ENCODE measurements around the gene MSX2. TPM values are rescaled to one million over a fixed set of nuclear protein-coding genes. Genes with fewer than 3 reads are reported as not detected.

Gene MSX2
- 0.21 TPM in 1 of 2 replicates, not detected in the other for total RNA-seq

DNA sequence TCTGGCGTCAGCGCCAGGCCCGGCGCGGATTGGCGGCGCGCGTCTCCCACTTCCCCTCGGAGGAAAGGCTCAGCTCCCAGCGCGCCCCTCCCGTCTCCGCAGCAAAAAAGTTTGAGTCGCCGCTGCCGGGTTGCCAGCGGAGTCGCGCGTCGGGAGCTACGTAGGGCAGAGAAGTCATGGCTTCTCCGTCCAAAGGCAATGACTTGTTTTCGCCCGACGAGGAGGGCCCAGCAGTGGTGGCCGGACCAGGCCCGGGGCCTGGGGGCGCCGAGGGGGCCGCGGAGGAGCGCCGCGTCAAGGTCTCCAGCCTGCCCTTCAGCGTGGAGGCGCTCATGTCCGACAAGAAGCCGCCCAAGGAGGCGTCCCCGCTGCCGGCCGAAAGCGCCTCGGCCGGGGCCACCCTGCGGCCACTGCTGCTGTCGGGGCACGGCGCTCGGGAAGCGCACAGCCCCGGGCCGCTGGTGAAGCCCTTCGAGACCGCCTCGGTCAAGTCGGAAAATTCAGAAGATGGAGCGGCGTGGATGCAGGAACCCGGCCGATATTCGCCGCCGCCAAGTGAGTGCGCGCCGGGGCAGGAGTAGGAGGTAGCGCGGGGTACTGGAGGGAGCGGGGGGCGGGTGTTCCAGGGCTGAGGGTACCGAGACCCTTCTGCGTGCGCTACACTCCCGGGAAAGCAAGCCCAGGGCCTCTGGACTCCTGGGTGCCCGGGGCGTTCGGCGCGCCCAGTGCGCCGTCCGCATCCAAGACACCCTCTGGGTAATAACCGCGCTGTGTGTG, at the start of gene MSX2:
Gene MSX2, plus strand, starts transcription at position 99 of the 777 bp plus-strand sequence. Its CDS starts 78 bp downstream, at position 177.

